GM19452 (cell line): ENCODE data around the gene LAPTM5.

Source experiments
- ATAC-seq: cut with Tn5 transposase; IDR thresholded peaks from one replicate; pipeline ENCODE4 v1.9.1; 2021; ENCODE audit not compliant: unreplicated experiment

Gene LAPTM5

DNA sequence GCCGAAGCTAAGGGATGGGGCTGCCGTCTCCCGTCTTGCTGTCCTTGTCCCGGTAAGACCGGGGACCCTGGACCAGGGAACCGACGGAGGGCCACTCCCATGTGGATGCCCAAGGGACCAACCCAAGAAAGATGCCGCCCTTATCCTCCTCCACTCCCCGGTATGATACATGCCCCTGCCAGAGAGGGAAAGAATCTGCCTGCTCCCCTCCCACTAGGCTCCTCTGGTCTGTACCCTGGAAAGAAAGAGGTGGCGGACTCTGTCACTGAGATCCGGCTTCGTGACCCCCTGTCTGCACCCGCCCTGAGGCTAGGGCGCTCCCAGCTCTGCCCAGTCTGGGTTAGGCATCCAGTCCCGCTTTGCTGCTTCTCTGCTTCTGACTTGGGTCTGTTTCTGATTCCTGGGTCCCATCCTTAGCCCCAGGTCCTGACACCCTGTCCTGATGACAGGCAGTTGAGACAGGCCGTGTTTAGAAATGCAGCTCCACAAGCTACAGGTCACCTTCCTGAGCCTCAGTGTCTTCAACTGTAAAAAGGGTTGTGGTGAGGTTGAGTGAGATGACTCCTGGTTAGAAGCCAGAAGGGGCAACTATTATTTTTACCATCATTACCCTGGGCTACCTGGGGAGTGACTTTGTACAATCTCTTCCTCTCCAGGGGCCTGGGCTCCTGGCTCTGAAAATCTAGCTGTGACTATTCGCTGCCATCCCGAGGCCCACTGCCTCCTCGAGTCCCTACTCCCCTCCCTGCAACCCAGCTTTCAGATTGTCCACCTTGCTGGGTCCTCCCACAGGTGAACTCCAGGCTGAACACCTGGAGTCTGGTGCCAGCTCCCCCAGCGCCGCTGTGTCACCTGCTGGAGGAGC lies 37.9 kb downstream of the LAPTM5 start:
- ATAC-seq: no peak

DNA sequence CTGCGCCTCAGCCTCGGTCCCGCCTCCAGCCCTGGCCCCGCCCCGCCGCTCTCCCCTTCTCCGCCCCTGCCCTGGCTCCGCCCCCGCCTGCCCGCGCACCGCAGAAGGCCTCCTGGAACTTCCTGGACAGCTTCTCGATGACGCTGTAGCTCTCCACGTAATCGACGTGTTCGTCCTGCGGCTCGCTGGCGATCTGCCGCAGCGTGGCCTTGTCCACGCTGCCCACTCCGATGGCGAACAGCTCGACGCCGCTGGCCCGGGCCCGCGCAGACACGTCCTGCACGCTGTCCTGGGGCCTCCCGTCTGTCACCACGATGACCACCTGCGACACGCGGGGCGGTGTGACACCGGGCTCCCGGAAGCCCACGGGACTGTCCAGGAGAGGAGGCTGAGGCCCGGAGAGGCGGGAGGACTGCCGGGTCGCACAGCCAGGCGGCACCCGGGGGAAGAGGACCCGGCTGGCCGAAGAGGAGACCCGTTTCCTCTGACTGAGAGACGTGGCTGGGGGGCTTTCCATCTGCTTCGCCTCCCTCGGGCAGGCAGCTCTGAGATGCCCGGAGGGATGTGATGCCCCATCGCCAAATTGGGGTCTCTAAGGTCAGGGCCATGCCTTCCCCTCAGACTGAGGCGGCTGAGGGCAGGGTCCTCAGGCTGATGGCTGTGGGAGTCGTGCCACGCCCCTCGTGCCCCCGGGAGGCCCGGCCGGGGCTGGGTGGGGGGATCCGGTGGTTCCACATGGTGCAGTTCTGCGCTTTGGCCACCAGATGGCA lies 38.8 kb downstream of the LAPTM5 start:
- ATAC-seq: peak; percentile 55

DNA sequence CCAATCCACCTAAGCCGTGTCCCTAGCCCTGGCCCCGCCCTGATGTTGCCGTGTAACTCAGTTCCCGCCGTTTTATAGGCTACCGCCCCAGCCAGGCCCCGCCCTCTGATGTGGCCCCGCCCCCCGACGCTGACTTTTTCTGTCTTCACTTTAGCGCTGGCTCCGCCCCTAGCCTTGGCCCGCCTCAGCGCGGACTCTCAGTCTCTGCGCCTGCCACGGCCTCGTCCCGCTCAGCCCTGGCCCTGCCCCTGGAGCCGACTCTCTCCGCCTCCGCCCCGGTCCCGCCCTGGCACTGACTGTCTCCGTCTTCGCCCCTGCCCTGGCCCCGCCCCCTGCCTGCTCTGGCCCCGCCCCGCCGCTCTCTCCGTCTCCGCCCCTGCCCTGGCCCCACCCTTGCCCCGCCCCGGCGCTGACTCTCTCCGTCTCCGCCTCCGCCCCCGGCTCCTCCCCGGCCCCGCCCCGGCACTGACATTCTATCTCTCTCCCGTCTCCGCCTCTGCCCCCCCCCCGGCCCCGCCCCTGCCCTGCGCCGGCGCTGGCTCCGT lies 39.4 kb downstream of the LAPTM5 start:
- peak; percentile 77 for ATAC-seq

DNA sequence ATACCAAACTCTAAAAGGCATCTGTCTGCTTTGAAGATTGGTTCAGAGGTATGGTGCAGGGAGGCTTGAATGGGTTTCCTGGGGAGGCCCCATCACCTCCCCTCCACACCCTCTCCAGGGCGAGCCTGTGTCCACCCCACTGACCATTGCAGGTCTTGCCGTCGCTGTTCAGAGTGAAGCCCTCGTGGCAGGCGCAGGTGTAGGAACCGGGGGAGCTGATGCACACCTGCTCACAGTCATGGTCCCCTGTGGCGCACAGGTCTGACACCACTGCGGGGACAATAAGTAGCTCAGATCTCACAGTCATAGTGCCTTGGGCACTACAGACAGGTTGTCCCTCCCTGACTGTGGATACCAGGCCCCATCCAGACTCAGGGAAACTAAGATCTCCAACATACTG lies 40.9 kb downstream of the LAPTM5 start:
- no peak for ATAC-seq

DNA sequence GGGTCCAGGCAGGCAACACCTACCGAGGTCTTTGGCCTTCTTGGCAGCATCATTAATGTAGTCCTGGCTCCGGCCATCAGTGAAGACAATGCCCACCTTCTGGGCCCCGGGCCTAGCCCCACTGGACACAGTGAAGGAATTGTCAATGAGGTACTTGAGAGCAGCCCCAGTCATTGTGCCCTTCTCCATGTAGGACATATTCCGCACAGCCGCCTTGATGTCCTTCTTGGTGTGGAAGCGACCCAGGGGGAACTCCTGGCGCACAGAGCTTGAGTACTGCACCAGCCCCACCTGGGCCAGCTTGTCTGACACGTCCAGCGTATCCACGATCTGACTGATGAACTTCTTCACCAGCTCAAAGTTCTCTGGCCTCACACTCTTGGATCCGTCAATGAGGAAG lies 41.7 kb downstream of the LAPTM5 start:
- no peak for ATAC-seq

DNA sequence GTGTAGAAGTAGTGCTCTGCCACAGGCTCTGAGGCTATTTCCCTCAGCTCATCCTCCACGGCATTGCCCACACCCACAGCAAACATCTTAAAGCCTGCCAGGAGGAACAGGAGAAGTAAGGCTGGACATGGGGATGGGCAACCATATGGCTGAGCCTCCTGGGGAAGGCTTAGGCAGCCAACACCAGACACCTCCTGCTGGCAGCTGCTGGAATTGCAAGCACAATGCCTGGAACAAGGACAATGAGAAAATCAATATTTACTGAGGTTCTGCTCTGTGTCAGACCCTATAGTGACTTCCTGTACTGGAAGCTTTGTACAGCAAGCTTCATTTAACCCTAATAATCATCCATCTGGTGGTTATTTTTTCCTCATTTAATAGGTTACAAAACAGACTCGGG lies 42.4 kb downstream of the LAPTM5 start:
- ATAC-seq: no peak

DNA sequence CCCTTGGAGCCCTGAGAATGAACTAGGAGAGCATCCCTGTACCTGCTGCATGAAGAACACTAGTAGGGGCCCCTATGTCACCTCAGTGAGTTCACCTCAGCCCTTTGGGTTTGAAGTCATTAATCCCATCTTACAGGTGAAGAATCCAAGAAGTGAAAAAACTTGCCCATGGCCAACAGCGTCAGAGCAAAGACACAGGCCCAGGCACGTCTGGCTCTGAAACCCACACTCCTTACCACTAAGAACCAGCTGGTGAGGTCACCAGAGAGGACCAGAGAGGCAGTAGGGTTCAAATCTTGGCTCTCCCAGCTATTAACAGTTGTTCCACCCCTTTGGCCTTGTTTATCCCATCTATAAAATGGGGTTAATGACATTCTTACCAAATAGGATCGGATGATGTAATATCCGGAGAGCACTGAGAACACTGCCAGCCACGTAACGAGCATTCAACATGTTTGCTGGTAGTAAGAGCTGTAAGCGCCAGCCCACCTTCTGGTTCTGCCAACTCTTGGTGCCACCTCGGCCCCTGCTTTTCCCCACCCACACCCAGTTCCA lies 43.0 kb downstream of the LAPTM5 start:
- no peak for ATAC-seq

DNA sequence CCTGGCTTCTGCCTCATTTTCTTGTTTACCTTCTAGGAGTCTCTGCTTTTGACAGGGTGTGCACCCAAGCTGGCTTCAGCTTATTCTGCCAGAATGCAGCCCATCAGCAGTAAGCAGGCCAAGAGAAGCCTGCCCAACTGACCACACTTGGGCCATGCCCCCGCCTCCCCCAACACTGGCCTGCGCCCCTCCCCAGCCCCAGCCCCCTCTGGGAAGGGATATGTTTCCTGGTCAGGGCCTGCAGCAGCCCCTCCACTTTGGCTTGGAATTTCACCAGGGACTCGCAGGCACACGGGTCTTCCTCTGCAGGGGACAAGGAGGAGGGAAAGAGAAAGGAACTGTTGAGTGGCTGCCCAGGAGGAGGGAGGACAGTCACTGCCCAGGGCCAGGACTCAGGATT lies 43.5 kb downstream of the LAPTM5 start:
- ATAC-seq: no peak

DNA sequence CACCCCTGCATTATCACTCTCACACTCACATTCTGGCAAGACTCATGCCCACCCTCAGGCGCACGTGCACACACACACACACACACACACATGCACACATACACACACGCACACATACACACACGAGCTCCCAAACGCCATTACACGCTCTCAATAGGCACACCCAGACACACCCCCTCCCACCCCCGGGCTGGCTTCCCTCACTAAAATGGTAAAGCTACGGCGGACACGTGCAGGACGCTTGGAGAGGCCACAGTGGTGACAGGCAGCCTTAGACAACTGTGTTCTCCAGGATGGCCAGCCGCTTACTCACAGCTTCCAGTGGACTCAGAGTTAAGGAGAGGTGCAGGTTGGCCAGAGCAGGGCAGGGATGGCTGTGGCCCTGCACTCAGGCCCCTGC lies 44.3 kb downstream of the LAPTM5 start:
- no peak for ATAC-seq

DNA sequence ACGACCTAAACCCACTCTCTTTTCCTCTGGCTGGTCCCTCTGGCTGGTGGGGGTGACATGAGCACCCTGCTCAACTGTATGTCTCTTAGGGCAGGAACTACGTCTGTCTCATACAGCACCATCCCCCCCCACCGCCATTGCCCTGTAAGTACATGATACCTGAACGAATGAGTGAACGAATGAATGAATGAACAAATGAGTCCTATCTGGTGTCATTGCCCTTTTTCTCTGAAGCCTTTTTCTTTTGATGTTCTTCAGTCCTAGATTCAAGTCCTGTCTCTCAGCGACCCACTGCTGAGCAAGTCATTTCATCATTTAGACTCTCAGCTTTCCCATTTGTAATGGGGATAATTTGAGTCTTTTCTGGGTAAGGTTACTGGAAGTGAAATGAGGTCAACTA lies 45.0 kb downstream of the LAPTM5 start:
- ATAC-seq: no peak

DNA sequence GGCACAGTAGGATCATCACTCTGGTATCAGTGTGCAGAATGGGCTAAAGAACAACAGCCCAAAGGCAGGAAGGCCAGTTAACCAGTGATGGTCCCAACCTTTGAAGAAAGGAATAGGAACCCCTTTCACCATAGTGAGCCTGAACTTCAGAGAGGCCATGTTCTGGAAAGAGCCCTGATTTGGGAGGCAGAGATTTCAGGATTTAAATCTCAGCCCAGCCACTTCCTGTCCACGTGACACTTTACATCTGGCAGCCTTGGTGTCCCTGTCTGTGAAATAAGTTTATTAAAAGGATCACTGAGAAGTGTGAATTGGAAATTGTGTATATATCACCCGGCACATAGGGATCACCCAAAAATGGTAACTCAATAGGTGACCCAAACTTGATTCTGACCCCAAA lies 47.2 kb downstream of the LAPTM5 start:
- ATAC-seq: no peak

DNA sequence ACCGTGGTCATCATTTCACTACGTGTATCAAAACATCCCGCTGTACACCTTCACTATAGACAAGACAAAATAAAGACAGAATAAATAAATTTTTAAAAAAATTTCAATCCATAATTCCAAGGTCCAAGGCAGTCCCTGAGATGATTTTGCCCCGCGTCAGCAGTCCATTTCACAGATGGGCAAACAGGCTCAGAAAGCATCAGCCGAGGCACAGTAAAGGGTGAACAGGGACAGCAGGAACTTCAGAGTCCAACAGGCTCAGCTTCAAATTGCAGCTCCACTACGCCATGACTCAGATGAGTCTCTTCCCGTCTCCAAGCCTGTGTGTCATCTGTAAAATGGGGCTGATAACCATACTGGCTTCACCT lies 49.2 kb downstream of the LAPTM5 start:
- no peak for ATAC-seq

DNA sequence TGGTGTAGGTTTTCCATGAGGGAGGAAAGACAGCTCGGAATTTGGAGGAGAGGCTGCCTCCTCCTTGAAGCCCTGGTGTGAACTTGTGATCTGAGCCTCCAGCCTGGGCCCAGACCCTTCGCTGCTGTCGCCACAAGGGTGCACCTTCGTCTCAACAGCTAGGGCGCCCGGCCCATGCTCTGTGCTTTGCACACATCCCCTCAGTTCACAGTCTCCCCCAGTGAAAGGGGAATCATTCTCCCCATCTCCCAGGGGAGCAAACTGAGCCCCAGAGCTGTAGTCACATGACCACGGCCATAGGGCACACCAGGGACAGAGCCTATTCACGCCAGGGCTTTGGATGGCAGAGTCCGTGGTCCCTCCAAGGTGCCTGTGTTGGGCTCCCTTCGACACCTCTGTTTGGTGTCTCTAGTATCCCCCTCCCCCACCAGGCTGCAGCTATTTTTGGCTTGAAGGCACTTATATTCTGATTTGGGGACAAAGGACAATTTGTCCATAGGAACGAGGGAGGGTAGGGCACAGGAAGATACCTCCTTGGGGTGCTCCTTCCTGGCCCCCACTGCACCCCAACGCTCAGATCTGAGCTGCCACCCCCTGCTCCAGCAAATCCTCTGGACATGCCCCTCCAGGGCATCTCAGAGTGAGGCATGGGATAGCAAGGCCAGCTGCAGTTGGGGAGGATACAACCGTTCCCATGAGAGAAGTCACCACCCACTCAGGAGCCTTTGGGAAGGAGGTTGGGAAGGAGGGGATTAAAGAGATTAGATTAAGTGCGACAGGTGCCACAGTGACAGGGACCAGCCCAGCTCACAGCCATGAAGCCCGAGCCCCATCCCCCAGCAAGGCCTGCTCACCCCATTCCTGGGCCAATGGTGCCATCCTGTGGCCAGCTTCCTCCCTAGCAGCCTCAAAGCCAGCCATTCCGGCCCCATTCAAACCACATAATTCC lies 49.9 kb downstream of the LAPTM5 start:
- no peak for ATAC-seq

DNA sequence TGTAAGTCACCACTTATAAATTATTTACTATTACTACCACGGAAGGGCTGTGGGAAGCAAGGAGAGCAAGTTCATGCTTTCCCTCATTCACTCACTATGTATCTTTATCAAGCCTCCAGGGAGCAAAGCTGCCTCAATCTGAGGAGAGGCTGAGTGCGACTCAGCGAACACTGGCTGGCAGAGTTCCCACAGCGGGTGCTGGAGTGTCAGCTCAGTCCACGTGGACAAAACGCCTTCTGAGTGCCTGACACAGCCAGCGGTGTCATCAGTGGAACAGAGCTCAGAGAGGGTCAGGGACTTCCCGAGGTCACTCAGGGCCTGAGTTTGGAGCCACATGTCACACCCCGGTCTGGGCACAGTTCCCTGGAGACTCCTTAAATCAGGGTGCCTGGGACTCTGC lies 51.0 kb downstream of the LAPTM5 start:
- no peak for ATAC-seq

DNA sequence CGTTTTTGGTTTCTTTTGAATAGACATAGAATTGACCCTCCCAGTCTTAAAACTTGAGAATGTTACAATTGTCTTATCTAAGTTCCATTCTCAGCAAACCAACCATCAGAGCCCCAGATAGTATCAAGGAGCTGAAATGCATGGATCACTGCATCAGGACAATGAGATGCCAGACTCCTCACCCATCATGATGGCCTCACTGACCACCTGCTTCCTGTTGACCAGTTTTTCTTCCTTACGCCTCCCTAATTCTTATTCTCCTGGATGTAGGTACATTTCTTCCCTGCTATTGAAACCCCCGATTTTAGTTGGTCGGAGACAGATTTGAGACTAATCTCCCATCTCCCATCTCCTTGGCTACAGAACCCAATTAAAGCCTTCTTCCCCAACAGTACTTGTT lies 51.9 kb downstream of the LAPTM5 start:
- no peak for ATAC-seq

DNA sequence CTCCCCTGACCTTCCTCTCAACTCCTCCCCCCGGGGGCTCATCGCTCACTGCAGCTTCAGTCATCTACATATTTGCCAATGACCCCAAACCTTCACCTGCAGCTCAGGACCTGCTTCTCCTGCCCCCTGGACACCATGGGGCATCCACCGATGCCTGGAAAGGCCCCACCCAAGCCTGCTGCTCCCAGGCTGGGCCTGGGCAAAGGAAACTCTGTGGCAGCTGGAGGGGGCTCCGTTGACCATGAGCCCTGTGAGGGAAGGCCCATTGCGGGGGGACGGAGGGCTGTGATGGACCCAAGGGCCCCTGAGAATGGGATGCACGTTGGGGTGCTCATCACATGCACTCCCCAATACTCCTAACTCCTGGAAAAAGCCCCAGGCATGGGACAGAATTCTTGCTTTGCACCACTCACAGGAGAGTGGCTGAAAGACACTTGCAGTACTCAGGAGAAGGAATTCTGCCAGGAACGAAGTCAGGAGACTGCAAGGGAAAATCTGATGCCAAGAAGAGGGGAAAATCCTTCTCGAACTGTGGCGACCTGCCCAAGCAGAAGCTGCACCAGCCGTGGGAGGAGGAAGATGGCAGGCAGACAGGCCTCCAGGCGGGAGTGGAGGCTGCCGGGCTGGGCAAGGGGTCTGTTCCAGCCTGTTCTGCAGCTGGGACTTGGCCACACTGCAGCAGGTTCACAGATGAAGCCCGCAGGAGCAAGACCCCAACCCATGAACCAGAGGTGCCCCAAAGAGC lies 52.6 kb downstream of the LAPTM5 start:
- ATAC-seq: no peak

DNA sequence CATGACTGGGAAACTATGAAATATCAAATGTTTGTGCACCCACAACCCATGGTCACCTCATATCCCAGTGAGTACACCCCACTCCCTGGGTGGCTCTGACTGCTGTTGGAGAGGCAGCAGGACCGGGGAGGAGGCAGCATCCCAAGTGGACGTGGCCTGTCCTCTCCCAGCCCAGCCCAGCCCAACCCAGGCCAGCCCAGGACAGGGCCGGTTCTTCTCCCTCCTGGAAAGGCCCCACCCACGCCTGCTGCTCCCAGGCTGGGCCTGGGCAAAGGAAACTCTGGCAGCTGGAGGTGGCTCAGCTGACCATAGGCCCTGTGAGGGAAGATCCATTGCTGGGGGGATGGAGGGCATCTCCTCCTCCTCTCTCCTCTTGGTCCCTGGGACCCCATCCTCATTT lies 53.3 kb downstream of the LAPTM5 start:
- no peak for ATAC-seq

DNA sequence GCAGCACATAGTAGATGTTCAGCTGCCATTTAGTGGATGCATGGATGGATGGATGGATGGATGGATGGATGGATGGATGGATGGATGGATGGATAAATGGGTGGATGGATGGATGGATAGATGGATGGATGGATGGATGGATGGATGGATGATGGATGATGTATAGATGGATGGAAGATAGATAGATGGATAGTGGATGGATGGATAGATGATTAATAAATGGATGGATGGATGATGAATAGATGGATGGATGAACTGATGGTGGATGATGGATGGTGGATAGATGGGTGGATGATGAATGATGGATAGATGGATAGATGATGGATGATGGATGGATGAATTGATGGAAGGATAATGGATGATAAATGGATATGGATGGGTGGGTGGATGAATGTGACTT lies 54.8 kb downstream of the LAPTM5 start:
- ATAC-seq: no peak

DNA sequence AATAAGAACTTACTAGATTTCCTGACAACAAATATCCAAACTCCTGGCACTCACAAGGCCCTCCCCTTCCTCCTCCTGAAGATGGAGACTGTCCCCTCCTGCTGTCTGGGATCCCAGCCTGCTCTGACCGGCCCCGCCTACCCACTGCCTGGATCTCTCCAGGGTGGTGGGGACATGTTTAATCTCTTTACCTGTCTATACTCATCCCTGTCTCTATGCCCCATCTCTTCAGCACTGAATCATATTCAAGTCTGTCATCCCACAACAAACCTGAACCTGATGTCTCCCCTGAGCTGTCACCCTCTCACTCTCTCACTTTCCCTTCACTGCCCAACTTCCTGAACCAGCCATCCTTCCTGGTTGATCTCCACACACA lies 56.3 kb downstream of the LAPTM5 start:
- ATAC-seq: no peak
